Testis (tissue), 2 donors: Measurements from ENCODE around the gene FCRL6.

Experiments used
- POLR2A ChIP-seq: fragments of 450-650 bp; IDR thresholded peaks from one replicate; pipeline ENCODE4 v1.6.1; 2017; ENCODE audit warnings: antibody characterized with exemption, mild to moderate bottlenecking, moderate library complexity
- TF ChIP-seq, protein P1 (sequence below), 3 experiments: fragments of 450-650 bp in 2 of 3; fragments of 200-600 bp in 1 of 3; sonication (generic) in 1 of 3; IDR thresholded peaks; one replicate each; pipeline ENCODE4 v1.5.1; 2016 to 2019; ENCODE audit warnings: antibody characterized with exemption in 3 of 3, mild to moderate bottlenecking in 2 of 3, moderate library complexity in 1 of 3

DNA sequence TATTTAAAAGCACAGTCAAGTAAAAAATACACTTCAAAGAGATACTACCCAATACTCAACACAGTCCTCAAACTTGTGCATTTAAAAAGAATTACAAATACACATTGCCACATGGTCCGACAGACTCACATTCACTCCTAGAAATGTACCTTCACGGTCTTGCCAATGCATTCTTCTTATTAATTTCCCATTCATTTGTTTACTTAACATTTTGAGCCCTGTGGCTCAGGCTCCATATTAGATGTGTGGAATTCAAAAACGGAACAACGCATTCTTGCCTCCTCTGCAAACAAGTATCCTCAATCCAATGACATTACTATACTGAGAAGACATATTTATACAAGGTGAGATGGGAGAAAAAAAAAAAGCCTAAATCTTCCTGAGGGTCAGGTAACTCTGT lies 23.9 kb upstream of the FCRL6 start:
- TF ChIP-seq POLR2A = no peak
- TF ChIP-seq, protein P1, sequence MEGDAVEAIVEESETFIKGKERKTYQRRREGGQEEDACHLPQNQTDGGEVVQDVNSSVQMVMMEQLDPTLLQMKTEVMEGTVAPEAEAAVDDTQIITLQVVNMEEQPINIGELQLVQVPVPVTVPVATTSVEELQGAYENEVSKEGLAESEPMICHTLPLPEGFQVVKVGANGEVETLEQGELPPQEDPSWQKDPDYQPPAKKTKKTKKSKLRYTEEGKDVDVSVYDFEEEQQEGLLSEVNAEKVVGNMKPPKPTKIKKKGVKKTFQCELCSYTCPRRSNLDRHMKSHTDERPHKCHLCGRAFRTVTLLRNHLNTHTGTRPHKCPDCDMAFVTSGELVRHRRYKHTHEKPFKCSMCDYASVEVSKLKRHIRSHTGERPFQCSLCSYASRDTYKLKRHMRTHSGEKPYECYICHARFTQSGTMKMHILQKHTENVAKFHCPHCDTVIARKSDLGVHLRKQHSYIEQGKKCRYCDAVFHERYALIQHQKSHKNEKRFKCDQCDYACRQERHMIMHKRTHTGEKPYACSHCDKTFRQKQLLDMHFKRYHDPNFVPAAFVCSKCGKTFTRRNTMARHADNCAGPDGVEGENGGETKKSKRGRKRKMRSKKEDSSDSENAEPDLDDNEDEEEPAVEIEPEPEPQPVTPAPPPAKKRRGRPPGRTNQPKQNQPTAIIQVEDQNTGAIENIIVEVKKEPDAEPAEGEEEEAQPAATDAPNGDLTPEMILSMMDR (IDR thresholded peaks at IDR 0.05) = no peak
